ENCODE results near the gene IL18RAP.

The IL18RAP gene

GRCh38 chr2:102437122-102437521, 14.2 kb downstream of the IL18RAP start:
- TF ChIP-seq ZBTB7A (IDR thresholded peaks at IDR 0.05; ENCODE audit: low read depth) = no peak
- no peak for TF ChIP-seq TEAD4 (IDR thresholded peaks at IDR 0.05)
- no peak for TF ChIP-seq FOXM1 (IDR thresholded peaks at IDR 0.05; ENCODE audit: borderline replicate concordance, low read depth)
- TF ChIP-seq REST (IDR thresholded peaks at IDR 0.05; ENCODE audit: low read depth) = no peak
- TF ChIP-seq RAD21 (IDR thresholded peaks at IDR 0.05; ENCODE audit: low read depth) = no peak
- no peak for TF ChIP-seq NFIC (IDR thresholded peaks at IDR 0.05)
- TF ChIP-seq YY1 (IDR thresholded peaks at IDR 0.05; ENCODE audit: low read depth) = no peak
- TF ChIP-seq CEBPB (IDR thresholded peaks at IDR 0.05) = no peak

GRCh38 chr2:102438111-102438510, 15.2 kb downstream of the IL18RAP start:
- no peak for TF ChIP-seq EGR1 (IDR thresholded peaks at IDR 0.05)
- TF ChIP-seq RAD21 (IDR thresholded peaks at IDR 0.05; ENCODE audit: low read depth) = no peak
- no peak for TF ChIP-seq ZBTB7A (IDR thresholded peaks at IDR 0.05; ENCODE audit: low read depth)
- no peak for TF ChIP-seq CEBPB (IDR thresholded peaks at IDR 0.05)
- no peak for TF ChIP-seq YY1 (IDR thresholded peaks at IDR 0.05; ENCODE audit: low read depth)
- TF ChIP-seq TEAD4 (IDR thresholded peaks at IDR 0.05) = no peak
- TF ChIP-seq TAF1 (IDR thresholded peaks at IDR 0.05; ENCODE audit: low read depth) = no peak
- no peak for TF ChIP-seq CREB1 (IDR thresholded peaks at IDR 0.05; ENCODE audit: low read depth)
- TF ChIP-seq MAX (IDR thresholded peaks at IDR 0.05) = no peak
- TF ChIP-seq EP300 (IDR thresholded peaks at IDR 0.05; ENCODE audit: borderline replicate concordance) = no peak
- no peak for TF ChIP-seq FOXM1 (IDR thresholded peaks at IDR 0.05; ENCODE audit: borderline replicate concordance, low read depth)
- TF ChIP-seq TCF12 (IDR thresholded peaks at IDR 0.05; ENCODE audit: low read depth) = no peak
- TF ChIP-seq NFIC (IDR thresholded peaks at IDR 0.05) = no peak
- TF ChIP-seq USF1 (IDR thresholded peaks at IDR 0.05) = no peak
- TF ChIP-seq REST (IDR thresholded peaks at IDR 0.05; ENCODE audit: low read depth) = no peak

- TF ChIP-seq RAD21 (IDR thresholded peaks at IDR 0.05; ENCODE audit: low read depth) = no peak
- no peak for TF ChIP-seq TCF12 (IDR thresholded peaks at IDR 0.05; ENCODE audit: low read depth)
- TF ChIP-seq USF1 (IDR thresholded peaks at IDR 0.05) = no peak
- no peak for TF ChIP-seq TAF1 (IDR thresholded peaks at IDR 0.05; ENCODE audit: low read depth)
- no peak for TF ChIP-seq EGR1 (IDR thresholded peaks at IDR 0.05)
- TF ChIP-seq TEAD4 (IDR thresholded peaks at IDR 0.05) = no peak
- TF ChIP-seq FOXM1 (IDR thresholded peaks at IDR 0.05; ENCODE audit: borderline replicate concordance, low read depth) = no peak
- TF ChIP-seq MAX (IDR thresholded peaks at IDR 0.05) = no peak
These were observed 15.6 kb downstream of the IL18RAP start for GRCh38 chr2:102438578-102438977.

GRCh38 chr2:102439065-102439695, 16.2 kb downstream of the IL18RAP start:
- TF ChIP-seq NFIC (IDR thresholded peaks at IDR 0.05) (no peak), RAD21 (IDR thresholded peaks at IDR 0.05; ENCODE audit: low read depth) (no peak), TCF12 (IDR thresholded peaks at IDR 0.05; ENCODE audit: low read depth) (no peak), YY1 (IDR thresholded peaks at IDR 0.05; ENCODE audit: low read depth) (no peak), CEBPB (IDR thresholded peaks at IDR 0.05) (no peak), REST (IDR thresholded peaks at IDR 0.05; ENCODE audit: low read depth) (no peak), EP300 (IDR thresholded peaks at IDR 0.05; ENCODE audit: borderline replicate concordance) (no peak), EGR1 (IDR thresholded peaks at IDR 0.05) (no peak)
